Embryonic facial prominence (tissue), 1 donor: ENCODE measurements around the gene LIPG.

Source experiments
- DNase-seq: peaks from one replicate; pipeline ENCODE4 v3.0.0-alpha.2; 2016; ENCODE audit errors: extremely low spot score

The LIPG gene

GRCh38 chr18:49638891-49639557 lies 77.2 kb downstream of the LIPG start:
- DNase-seq: no peak

GRCh38 chr18:49639643-49640391 lies 78.0 kb downstream of the LIPG start:
- DNase-seq: no peak

DNA sequence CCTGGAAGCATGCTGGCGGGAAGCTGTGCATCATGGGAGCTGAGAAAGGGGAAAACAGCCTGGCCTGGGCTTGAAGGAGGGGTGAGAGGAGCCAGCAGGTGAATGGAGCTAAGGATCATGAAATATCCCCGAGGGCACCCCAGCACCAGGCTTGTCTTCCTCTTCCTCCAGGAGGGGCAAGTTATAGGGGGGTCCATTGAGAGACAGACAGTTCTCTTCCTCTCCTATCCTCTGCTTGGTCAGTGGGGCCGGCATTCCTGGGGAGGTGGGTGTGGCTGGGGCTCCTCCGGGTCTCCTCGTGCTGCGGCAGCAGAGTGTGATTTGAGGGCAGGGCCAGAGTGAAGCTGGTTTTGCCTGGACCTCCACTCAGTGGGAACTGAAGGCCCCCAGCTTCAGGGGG lies 78.9 kb downstream of the LIPG start:
- no peak for DNase-seq

DNA sequence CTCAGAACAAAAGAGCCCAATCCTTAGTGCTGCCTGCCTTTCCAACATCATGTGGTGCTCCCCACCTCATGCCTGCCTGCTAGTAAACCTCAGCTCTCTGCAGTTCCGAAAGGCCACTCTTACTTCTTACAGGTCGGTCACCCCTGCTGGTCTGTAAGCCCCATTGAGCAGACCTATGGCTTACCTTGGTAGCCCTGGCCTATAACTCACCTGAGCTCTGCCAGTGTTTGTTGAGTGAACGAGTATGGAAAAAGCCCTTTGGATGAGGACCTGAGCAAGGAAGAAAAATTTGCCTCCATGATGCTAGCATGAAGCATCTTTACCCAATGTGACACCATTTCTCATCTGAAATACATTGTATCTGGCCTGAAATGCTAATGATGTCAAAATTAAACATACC lies 83.3 kb downstream of the LIPG start:
- DNase-seq: no peak

DNA sequence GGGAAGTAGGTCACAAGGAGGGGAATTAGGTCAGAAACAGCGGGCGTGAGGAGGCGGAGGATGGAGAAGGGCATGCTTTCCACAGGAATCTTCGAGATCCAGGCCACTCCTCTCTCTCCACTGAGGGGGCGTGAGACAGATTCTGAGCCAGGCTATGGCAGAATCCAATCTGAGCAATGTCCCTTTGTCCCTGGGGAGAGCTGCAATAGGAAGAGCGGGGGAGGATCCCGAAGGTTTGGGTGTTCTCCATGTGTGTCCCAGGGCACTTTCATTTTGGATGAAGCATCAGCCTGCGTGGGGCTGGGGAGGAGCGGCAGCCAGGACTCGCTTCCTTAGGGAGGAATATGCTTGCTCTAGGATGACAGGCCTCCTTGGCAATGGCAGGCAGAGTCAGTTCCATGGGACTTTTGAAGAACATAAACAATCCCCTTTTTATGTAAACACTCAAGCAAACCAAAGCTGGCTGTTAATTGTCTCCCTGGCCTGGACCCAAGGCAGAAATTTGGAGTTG lies 84.0 kb downstream of the LIPG start:
- DNase-seq: no peak

DNA sequence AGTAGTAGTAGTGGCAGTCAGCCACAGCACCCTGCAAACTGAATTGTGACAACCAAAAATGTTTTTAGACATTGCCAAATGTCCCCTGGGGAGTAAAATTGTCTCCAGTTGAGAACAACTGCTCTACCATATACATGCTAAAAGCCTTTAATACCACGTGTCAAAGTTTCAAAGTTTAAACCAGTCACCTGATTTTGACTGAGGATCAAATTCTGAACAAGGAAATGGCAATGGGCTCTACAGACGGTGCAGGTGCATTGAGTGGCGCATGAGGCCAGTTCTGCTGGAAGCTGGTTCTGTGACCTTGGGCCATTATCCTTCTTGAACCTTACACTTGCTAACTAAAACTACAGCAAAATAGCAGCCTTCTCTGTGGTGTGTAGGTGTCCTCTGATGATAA lies 85.0 kb downstream of the LIPG start:
- DNase-seq: no peak

GRCh38 chr18:49647496-49648168 lies 85.8 kb downstream of the LIPG start:
- no peak for DNase-seq

GRCh38 chr18:49648326-49648725 lies 86.5 kb downstream of the LIPG start:
- no peak for DNase-seq
